NOMO-1 (cell line): Measurements from ENCODE around the gene GRB2.
A peak's percentile ranks its signal among the peaks of the same experiment; 100 is the strongest.
"Not testable (repeated sequence)": the region's sequence is repeated elsewhere in the genome, so short reads cannot be mapped to it uniquely, and the experiment has no call there.

Experiments used
- DNase-seq, 2 experiments: peaks; one replicate each; lab custom pipeline; 2025; ENCODE audit not compliant: unreplicated experiment in 2 of 2; lab: John Stamatoyannopoulos, UW

The GRB2 gene

DNA sequence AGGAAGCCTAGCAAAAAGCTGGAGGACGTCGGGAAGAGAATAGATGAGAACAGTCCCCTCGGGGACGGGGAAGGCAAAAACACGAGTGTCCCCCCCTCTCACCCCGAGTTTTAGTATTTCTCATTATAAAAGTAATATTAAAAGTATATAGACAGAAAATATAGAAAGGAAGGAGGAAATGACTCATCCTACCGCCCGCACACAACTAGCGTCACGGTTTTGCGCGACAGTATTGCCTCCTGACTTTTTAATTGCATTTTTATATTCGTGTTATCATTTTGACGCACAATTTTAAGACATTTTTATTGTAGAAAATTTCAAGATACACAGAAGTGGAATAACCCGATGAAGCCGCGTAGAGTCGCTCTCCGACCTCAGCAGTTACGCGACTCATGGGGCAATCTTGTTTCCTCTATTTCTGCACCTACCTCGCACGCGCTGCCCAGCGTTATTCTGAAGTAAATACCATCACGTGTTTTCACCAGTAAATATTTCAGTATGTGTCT is 115.6 kb downstream of the GRB2 start:
- DNase-seq = peak; percentile 67 to 89

DNA sequence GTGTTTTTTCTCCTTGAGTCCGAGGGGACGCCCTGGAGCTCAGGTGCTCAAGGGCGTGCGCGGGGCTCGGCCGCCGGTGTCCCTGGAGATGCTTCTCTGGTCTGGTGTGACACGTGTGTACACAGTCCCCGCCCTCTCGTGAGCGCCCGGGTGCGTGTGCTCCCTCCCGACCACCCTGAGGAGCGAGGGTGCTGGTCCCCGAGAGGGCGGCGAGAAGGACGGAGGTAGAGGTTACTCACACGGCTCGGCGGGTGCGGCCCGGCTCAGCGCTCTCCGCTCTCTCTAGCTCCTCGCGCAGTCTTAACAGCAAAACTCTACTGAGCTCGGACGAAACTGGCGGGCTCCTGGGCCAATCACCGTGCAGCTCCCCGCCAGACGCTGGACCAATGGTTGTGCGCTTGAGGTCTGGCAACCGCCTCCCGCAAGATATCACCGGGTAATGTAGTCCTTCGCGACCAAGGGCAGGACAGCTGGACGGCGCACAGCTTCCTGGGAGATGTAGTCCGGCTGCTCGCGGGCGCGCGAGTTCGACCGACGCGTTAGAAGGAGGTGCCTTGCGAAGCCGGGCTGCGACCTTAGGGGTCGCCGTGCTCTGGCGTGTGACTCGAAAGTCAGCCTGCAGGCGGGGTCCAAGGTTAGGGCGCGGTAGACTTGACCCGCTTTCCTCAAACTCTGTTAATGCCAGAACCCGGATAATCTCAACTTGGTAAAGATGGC is 116.2 kb downstream of the GRB2 start, which contains the start of gene SLC25A19:
TSS of gene SLC25A19 (minus strand) at position 319 of the 717 bp plus-strand sequence. CDS start 2,669 bp downstream, outside the sequence.
- peak; percentile 99 for DNase-seq

DNA sequence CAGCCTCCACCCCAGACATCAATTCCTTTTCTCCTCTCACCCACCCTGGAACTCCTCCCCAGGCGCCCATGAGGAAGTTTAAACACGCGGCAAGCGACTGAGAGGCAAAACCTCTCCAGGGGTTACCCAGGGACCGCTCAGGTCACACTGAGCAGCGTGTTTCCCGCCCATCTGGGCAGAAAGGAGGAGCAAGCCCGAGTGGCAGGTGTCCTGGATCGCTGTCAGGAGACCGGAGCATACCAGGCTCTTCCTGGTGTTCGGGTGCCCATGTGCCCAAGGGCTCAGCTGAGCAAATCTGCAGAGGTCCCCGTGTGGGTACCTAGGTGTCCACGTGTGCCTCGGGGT is 116.7 kb downstream of the GRB2 start:
- peak; percentile 24 to 43 for DNase-seq

DNA sequence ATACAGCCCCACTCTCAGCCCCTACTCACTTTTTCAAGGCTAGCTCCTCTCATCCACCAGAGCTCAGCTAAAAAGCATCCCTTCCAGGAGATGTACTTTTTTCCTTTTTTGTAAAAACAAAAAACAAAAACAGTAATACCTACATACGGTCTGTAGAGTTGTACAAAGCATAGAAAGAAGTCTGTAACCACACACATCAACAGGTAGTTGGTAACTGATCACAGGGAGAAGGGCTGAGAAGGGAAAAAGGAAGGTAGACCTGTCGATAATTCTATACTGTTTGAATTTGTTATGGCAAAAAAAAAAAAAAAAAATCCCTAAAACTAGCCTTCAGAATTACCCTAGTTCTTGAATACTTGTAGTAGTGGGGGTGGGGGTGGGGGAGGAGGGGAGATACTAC is 117.1 kb downstream of the GRB2 start:
- no peak for DNase-seq

DNA sequence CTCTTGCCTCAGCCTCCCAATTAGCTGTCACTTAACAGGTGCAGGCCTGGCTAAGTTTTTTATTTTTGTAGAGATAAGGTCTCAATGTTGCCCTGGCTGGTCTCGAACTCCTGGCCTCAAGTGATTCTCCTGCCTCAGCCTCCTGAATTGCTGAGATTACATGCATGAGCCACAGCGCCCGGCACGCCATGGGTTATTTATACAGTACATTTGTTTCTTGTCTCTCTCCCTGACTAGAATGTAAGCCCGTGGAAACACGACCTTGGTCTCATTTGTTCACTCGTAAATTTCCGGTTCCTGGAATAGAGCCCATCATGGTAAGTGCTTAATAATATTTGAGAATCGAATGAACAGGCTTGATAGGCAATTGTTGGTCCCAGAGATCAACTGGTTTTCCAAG is 118.3 kb downstream of the GRB2 start:
- DNase-seq = no peak

DNA sequence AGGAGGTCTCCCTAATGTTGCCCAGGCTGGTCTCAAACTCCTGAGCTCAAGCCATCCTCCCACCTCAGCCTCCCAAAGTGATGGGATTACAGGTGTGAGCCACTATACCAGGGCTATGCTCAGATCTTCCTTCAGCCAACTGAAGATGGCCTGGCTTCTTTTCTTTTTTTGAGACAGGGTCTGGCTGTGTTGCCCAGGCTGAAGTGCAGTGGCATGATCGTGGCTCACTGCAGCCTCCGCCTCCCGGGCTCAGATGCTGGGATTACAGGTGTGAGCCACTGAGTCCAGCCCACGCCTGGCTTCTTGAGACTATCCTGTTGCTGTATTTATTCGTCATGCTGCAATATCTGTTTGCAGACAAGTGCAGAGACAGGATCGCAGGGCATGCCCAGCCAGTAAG is 120.4 kb downstream of the GRB2 start:
- DNase-seq = no peak

DNA sequence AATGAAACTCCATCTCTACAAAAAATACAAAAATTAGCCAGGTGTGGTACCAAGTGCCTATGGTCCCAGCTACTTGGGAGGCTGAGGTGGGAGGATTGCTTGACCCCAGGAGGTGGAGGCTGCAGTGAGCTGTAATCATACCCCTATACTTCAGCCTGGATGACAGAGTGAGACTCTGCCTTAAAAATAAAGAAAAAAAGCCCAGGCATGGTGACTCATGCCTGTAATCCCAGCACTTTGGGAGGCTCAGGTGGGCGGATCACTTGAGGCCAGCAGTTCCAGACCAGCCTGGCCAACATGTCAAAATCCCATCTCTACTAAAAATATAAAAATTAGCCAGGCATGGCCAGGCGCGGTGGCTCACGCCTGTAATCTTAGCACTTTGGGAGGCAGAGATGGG is 125.3 kb downstream of the GRB2 start:
- not testable (repeated sequence) for DNase-seq

DNA sequence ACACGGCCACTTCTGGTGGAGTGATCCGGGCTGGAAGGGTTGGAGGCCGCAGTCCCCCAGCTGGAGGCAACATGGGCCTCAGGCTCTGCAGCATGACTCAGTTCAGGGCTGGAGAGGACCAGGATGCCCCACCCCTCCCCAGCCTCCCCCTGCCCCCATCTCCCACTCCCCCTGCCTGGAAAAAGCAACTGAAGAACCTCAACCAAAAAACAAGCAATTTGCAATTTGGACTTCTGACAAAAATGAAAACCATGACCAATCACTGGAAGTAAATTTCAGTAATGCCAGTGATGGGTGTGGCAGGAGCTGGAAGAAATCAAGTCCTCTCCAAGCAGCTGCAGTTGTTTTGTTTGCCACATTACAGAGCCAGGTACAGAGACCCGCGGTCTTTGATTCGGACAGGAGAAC is 127.8 kb downstream of the GRB2 start:
- DNase-seq = no peak

DNA sequence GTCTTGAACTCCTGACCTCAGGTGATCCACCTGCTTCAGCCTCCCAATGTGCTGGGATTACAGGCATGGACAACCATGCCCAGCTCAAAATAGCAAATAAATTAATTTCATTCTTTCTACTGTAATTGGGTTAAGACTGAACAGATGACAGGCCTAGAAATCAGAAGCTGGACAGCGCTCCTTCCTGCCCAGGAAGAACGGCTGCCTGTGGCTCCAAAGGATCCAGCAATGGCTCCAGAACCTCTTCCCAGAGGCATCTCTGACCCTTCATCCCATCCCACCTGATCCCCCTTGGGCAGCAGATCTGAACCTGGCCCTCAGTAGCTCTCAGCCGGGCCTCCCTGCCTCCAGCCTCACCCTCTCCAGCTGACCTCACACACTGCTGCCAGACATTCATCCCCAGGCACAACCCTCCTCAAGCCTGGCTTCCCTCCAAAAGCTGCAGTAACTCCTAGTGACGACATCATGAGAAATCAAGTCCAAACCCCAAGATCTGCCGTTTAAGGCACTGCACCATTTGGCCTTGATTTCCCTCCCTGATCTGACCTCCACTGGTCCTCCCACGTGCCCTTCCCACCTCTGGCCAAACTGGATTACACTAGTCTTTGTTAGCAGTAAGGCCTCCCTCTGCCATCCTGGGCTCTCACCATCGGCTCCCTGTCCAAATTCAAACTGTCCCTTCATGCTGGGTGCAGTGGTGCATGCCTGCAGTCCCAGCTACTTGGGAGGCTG is 131.3 kb downstream of the GRB2 start:
- no peak for DNase-seq

DNA sequence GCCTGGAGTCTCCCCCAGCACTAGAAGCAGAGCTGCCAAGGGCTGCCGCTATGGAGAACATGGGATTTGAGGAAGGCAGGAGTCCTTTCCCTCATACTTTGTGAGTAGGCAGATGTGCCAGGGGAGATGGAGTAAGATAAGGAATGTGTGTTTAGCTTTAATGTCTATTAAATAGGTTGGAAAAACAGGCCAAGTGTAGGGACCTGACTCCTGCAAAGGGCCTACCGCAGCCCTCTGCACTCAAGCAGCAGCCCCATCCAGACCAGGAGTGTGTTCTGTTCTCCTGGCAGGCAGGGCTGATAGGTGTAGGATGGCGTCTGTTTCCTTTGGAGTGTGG is 132.7 kb downstream of the GRB2 start:
- no peak for DNase-seq

DNA sequence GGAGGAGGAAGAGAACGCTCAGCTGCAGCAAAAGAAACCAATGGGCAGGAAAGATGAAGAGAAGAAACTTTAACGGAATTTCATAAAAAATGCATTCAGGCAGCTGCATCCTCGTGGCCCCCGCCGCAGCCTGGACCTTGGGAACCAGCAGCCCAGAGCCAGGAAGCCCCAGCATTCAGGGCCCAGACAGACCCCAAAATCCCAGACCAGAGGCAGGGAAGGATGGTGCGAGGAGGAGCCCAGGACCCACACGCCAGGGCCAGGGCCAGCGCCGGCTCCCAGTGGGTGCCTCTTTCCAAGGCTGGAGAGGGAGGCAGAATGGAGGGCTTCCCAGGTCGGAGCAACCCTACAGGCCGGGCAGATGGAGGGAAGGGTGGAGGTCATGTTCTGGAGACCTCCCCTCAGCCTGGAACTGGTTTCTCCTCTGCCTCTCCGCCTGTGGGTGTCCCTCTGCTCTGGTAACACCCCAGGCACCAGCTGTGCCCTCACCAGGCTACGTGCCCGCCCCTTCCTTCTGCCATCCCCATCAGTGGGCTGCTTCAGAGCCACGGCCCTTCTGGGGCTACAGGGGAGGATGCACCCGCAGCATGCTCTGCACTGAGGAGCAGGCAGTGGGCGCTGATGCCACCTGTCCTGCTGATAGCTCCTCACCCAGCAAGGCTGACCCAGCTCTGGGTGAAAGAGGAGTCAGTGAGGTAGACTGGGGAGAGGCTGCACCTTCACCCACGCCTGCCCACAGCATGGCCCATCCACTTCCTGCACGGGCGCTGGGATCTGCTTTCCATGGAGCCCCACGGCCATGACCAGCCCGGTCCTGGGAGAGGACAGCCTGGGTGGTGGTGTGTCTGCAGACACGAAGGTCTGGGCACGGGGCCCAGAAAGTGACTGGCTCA is 133.3 kb downstream of the GRB2 start:
- no peak for DNase-seq

DNA sequence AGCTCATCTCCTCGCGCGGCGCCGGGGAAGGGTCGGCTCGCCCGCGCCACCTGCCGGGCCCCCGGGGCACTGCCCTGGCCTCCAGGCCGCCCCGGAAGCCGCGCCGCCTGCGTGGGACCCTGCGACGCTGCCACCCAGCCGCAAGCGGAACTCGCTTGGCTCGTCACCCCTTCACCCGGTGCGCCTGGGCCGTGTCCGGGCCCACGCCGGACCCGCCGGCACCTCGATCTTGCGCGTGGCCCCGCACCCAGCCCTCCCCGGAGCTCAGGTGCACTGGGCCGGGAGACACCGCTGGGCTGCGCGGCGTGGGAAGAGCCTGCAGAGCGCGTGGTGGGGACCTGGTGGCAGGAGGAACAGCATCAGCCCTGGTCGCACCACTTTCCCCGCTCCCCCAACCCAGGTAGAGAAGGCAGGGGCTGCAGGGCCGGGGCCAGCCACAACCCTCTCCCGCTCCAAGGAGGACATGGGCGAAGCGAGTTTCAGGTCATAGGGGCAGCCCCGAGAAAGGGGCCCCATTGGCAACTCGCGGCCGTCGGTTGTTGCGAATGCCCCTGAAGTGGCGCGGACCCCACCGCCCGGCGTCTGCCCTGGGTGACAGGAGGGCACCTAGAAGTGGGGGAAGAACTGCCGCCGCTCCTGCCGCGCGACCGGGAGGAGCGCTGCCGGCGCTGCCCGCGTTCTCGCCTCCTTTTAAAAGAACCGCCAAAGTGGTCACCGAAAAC is 134.1 kb downstream of the GRB2 start:
- DNase-seq = peak; percentile 57 to 86

DNA sequence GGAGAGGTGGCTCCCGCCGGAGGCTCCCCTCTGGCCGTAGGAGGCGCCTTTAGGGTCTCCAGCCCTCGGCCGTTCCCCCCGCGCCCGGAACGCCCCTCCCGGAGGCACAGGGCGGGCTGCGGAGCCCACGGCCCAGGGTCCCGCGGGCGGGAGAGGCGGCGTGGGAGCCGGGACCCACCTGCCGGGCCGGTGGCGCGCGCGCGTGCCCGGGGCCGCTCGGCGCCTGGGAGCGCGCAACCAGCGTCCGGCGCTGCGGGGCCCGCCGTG is 134.6 kb downstream of the GRB2 start, which contains the start of gene MIF4GD:
TSS of gene MIF4GD (minus strand) at position 266 of the 267 bp plus-strand sequence. CDS start 1,036 bp downstream, outside the sequence.
- DNase-seq = no peak

DNA sequence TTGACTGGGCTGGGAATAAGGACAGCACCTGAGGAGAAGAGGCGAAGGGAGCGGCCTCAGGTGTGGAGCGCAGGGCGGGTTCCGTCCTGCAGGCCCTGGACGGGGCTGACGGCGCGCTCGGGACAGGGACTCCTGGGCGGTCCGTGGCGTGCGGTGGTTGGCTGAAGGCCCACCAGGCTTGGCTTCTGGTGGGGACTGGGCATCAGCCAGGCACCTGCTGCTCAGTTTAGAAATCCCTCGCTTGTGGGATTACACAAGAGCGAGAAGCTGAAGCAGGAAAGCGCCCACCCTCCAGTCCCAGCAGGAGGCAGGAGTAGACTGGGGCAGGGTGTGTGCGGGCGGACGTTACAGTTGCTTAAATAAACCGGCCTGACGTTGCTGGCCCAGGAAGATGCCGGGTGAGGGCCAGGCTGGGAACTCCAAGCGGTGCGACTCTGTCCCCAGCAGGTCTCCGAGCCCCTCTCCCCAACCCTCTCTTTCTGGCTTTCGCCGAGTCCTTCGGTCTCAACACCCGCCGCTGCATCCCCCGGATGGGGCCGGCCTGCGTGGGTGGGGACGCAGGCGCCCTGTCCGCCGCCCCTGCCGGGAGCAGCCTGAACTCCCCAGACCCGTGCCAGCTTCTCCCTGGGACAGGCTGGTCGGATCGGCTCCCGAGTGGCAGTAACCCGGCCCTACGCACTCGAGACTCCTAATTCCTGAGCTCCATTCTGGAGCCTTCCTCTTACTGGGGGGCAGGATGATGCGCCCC is 135.1 kb downstream of the GRB2 start:
- DNase-seq = peak; percentile 57 to 68

DNA sequence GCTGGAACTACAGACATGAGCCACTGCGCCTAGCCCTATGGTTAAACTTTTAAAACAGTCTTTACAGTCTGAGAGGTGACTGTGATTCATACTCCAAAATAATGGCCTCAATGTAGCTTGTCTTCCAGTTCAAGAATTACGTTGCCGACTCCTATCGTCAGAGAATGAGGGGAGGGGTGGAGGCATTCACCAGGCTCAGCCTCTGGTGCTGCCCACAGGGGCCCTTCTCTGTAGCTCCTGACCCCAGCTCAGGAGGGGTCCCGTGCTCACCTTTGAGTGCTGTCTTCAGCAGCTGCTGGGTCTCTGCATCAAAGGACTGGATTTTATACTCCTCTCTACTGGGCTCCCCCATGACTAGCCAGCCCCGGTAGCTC is 135.6 kb downstream of the GRB2 start:
- DNase-seq = no peak
